Measurements from ENCODE around the gene STK33.

DNA sequence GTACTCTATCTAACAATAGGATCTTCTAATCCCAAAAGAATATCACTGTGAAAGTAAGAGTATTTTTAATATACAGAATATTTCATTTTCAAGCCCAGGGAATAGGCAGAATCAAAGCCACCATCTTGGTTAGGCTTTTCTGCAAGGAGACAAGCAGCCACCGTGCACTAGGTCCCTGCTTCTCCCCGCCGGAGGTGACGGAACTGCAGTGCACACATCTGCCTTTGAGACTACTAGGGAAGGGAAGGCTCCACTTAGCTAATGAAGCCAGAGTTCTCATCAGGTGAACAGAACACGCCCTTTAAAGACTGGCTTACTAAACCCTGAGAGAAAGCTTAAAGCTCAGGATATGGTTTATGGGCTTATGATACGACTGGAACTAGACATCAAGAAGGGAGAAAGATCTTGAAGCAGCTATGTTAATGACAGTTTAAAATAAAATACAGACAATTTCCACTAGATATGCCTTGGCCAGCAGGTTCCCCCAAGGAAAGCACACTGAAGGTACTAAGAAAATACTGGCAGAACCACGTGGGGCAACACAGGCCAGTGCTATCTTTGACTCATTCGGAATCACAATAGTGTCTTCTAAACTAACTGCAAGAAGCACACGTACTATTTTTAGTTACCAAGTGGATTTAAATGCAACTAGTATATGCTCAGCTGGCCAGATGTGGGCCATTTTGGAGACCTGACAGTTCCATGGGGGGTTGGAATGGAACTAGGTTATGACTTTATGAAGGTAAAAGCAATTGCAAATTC lies 203.0 kb downstream of the STK33 start:
- no peak for TF ChIP-seq POLR2A (IDR thresholded peaks at IDR 0.05; ENCODE audit: low read depth, low read length)
- TF ChIP-seq, protein P1, sequence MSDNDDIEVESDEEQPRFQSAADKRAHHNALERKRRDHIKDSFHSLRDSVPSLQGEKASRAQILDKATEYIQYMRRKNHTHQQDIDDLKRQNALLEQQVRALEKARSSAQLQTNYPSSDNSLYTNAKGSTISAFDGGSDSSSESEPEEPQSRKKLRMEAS (IDR thresholded peaks at IDR 0.05; ENCODE audit: insufficient read depth, insufficient read length) = no peak
- TF ChIP-seq, protein P2, sequence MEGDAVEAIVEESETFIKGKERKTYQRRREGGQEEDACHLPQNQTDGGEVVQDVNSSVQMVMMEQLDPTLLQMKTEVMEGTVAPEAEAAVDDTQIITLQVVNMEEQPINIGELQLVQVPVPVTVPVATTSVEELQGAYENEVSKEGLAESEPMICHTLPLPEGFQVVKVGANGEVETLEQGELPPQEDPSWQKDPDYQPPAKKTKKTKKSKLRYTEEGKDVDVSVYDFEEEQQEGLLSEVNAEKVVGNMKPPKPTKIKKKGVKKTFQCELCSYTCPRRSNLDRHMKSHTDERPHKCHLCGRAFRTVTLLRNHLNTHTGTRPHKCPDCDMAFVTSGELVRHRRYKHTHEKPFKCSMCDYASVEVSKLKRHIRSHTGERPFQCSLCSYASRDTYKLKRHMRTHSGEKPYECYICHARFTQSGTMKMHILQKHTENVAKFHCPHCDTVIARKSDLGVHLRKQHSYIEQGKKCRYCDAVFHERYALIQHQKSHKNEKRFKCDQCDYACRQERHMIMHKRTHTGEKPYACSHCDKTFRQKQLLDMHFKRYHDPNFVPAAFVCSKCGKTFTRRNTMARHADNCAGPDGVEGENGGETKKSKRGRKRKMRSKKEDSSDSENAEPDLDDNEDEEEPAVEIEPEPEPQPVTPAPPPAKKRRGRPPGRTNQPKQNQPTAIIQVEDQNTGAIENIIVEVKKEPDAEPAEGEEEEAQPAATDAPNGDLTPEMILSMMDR (IDR thresholded peaks at IDR 0.05; ENCODE audit: extremely low read depth in 1 of 2, insufficient read depth in 1 of 2, low read depth in 1 of 2, low read length in 2 of 2) = no peak
- TF ChIP-seq EZH2 (IDR thresholded peaks at IDR 0.05; ENCODE audit: borderline replicate concordance, low read depth, low read length, severe bottlenecking) = no peak
- TF ChIP-seq POLR2AphosphoS5 (IDR thresholded peaks at IDR 0.05; ENCODE audit: insufficient read depth, low read depth, low read length) = no peak
- TF ChIP-seq FOS (IDR thresholded peaks at IDR 0.05; ENCODE audit: borderline replicate concordance, insufficient read depth, low read length) = no peak
